Omental fat pad (tissue), 4 donors: Measurements from ENCODE around the gene POU6F2. TPM values are rescaled to one million over a fixed set of nuclear protein-coding genes. Genes with fewer than 3 reads are reported as not detected.

ENCODE experiments used
- ATAC-seq: fragments of 150-250 bp; one replicate; pipeline ENCODE4 v1.9.1; 2016; ENCODE audit warnings: mild to moderate bottlenecking, moderate library complexity; ENCODE audit not compliant: low FRiP score
- DNase-seq: peaks from one replicate; pipeline ENCODE4 v3.0.0-alpha.2; 2019; ENCODE audit warnings: low spot score
- CTCF ChIP-seq, 3 donors: fragments of 450-650 bp; IDR thresholded peaks; one replicate each; pipeline ENCODE4 v1.5.1; 2016 to 2017; ENCODE audit warnings: antibody characterized with exemption in 3 of 3, mild to moderate bottlenecking in 3 of 3, moderate library complexity in 2 of 3
- total RNA-seq, 4 donors: library from RNA; depleted of rRNA; stranded (reverse); fragments of >200 nt; gene quantifications; one replicate each; pipeline ENCODE4 v1.1.0, GENCODE V29; 2016

POU6F2 gene
- total RNA-seq, 4 donors from 2014 or later = 0.12 to 0.56 (median 0.37) TPM; not detected in 1

- DNase-seq (no peak), ATAC-seq (no peak)
- TF ChIP-seq CTCF (IDR thresholded peaks at IDR 0.05) = no peak
These were observed 379.9 kb downstream of the POU6F2 start for GRCh38 chr7:39357648-39358047.

GRCh38 chr7:39360038-39360437 lies 382.3 kb downstream of the POU6F2 start:
- DNase-seq (no peak), ATAC-seq (no peak)
- no peak for TF ChIP-seq CTCF (IDR thresholded peaks at IDR 0.05)

GRCh38 chr7:39360766-39361165 lies 383.1 kb downstream of the POU6F2 start:
- no peak for TF ChIP-seq CTCF (IDR thresholded peaks at IDR 0.05)
- ATAC-seq = no peak
- no peak for DNase-seq

- no peak for ATAC-seq
- DNase-seq = no peak
- no peak for TF ChIP-seq CTCF (IDR thresholded peaks at IDR 0.05)
These were observed 388.1 kb downstream of the POU6F2 start for GRCh38 chr7:39365751-39366295.

GRCh38 chr7:39367451-39367850 lies 389.7 kb downstream of the POU6F2 start:
- no peak for TF ChIP-seq CTCF (IDR thresholded peaks at IDR 0.05)
- ATAC-seq = no peak
- no peak for DNase-seq

- ATAC-seq (no peak), DNase-seq (no peak)
- TF ChIP-seq CTCF (IDR thresholded peaks at IDR 0.05) = no peak
These were observed 390.2 kb downstream of the POU6F2 start for GRCh38 chr7:39367943-39368342.

GRCh38 chr7:39372383-39372782 lies 394.7 kb downstream of the POU6F2 start:
- DNase-seq = no peak
- ATAC-seq = no peak
- TF ChIP-seq CTCF (IDR thresholded peaks at IDR 0.05) = no peak
